ENCODE measurements around the gene WNT2B. TPM values are rescaled to one million over a fixed set of nuclear protein-coding genes. Genes with fewer than 3 reads are reported as not detected.
A peak's percentile ranks its signal among the peaks of the same experiment; 100 is the strongest.

Gene WNT2B
- 1 to 10 TPM; 4.3 to 5.9 TPM for total RNA-seq

DNA sequence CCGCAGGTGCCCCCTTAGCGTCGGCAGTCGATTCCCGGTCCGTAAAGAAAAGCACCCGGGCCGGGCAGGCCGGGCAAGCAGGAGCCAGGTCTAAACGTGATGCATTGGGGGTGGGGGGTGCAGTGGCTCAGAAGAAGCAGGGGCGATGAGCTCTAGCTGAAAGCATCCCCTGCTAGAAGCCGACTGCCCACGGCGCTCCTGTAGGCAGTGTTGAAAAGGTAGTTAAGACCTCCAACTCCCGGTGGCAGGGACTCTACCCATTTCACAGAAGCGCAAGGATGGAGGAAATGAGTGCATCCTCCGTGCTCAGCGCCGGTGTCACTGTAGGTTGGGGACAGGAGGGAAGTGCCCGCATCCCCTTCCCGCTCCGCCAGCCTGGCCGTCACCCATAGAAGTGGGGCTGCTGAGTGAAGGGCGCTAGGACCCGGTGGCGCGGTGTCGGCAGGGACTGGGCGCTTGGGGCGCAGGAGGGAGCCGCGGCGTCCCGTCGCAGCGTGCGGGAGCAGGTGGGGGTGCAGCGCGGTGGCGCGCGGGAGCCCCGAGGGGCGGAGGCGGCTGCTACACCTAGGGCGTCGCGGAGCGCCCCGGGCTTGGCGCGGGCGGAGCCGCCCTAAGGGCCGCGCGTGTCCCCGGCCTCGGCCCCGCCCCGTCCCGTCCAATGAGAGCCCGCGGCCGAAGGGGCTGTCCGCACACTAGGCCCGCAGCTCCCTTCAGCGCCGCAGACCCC lies at the start of gene WNT2B:
Gene WNT2B (plus strand): TSS at position 688 of the 727 bp plus-strand sequence. CDS start 298 bp downstream, outside the sequence.
- H3K9ac ChIP-seq (ENCODE audit: low read depth in 2 of 2, low read length in 2 of 2) = peak within 1 kb of the TSS; percentile 60 to 73
- no peaks in the 10 kb centered on the region for H3K4me1 ChIP-seq
- no peaks in the 10 kb centered on the region for H3K36me3 ChIP-seq
- H3K27me3 ChIP-seq = peaks cover 23% of the 10 kb centered on the region
- TF ChIP-seq, protein P1, sequence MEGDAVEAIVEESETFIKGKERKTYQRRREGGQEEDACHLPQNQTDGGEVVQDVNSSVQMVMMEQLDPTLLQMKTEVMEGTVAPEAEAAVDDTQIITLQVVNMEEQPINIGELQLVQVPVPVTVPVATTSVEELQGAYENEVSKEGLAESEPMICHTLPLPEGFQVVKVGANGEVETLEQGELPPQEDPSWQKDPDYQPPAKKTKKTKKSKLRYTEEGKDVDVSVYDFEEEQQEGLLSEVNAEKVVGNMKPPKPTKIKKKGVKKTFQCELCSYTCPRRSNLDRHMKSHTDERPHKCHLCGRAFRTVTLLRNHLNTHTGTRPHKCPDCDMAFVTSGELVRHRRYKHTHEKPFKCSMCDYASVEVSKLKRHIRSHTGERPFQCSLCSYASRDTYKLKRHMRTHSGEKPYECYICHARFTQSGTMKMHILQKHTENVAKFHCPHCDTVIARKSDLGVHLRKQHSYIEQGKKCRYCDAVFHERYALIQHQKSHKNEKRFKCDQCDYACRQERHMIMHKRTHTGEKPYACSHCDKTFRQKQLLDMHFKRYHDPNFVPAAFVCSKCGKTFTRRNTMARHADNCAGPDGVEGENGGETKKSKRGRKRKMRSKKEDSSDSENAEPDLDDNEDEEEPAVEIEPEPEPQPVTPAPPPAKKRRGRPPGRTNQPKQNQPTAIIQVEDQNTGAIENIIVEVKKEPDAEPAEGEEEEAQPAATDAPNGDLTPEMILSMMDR (IDR thresholded peaks at IDR 0.05) = no peak
- no peaks in the 10 kb centered on the region for H3K9me3 ChIP-seq
- peak within 1 kb of the TSS; percentile 32 for H3K27ac ChIP-seq
- intact Hi-C loops (cut with DNase I) = no loop called here
- H3K4me3 ChIP-seq = peak within 1 kb of the TSS; percentile 68
- no peak for DNase-seq

DNA sequence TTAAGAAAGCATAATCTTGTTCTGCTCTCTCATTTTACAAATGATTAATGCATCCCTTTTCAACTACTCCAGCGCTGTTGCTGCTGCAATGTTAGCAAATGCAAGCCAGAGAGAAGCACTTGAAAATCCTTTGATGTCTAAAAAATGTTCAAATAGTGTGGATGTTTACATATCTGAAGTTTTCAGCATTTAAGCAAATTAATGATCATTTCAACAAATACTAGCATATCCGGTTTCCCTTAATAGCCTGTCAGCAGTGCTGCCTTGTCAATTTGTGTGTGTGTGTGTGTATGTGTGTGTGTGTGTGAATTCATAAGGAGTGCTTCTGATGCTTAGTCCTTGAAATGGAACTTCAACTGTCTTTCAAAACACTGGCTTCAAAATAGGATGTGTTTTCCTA lies 48.1 kb upstream of the WNT2B start:
- no peak for DNase-seq
- H3K27me3 ChIP-seq = no peaks in the 10 kb centered on the region
- no peak overlapping the region for H3K4me3 ChIP-seq
- H3K9me3 ChIP-seq = no peaks in the 10 kb centered on the region
- TF ChIP-seq, protein P1 (IDR thresholded peaks at IDR 0.05) = no peak
- H3K4me1 ChIP-seq = no peaks in the 10 kb centered on the region
- intact Hi-C loops (cut with DNase I) = no loop called here
- H3K27ac ChIP-seq = no peak overlapping the region
- H3K9ac ChIP-seq (ENCODE audit: low read depth in 2 of 2, low read length in 2 of 2) = no peak overlapping the region
- peaks cover 20% of the 10 kb centered on the region for H3K36me3 ChIP-seq

DNA sequence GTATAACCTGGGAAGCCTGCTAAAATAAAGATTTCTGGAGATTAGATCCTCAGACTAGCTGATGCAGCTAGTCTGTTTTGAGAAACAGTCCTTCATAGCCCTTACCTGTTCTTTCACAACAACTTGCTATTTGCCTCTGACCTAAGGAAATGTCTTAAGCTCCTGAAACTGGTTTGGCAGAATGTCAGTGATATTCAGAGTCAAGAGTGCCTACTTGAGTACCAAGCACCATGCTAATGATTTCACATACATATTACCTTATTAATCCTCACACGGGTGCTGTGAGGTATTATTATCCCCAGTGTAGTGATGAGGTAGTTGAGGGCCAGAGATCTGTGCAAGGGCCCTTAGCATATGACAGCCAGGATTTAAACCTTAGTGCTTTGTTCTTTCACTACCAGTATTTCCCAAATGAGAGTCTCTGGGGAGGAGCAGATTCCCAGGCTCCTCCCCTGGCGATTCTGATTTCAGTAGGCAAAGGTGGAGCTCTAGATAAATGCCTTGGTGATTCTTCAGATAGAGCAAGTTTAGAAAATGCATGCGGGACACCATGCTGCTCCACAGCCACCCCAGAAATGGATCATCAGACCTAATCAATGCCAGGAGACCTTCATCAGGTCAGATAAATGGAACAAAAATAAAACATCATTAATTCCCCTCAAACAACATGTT lies 47.4 kb upstream of the WNT2B start:
- H3K27ac ChIP-seq = peak overlapping the region; percentile 6
- no peak overlapping the region for H3K4me3 ChIP-seq
- no peaks in the 10 kb centered on the region for H3K4me1 ChIP-seq
- TF ChIP-seq, protein P1 (IDR thresholded peaks at IDR 0.05) = no peak
- H3K9me3 ChIP-seq = no peaks in the 10 kb centered on the region
- DNase-seq = peak; percentile 42
- H3K27me3 ChIP-seq = no peaks in the 10 kb centered on the region
- H3K36me3 ChIP-seq = peaks cover 13% of the 10 kb centered on the region
- intact Hi-C loops (cut with DNase I) = no loop called here
- no peak overlapping the region for H3K9ac ChIP-seq (ENCODE audit: low read depth in 2 of 2, low read length in 2 of 2)

DNA sequence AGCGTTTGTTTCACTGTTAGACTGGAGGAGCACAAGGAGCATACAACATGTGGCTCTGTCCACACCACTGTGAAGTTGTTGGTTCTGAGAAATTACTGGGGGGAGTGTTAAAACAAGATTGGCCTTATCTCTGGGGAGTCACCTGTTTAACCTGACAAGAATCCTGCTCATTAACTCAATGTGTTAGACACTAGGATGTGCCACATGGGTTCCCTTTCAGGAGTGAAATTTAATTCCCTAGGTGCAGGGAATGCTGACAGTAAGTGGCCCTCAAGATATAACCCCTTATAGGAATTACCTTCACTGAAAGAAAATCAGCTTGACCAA lies 45.8 kb upstream of the WNT2B start:
- DNase-seq = no peak
- Histone ChIP-seq H3K36me3 (peaks cover under 1% of the 10 kb centered on the region), H3K9me3 (no peaks in the 10 kb centered on the region), H3K4me3 (no peak overlapping the region), H3K27ac (no peak overlapping the region), H3K27me3 (no peaks in the 10 kb centered on the region), H3K9ac (ENCODE audit: low read depth in 2 of 2, low read length in 2 of 2) (no peak overlapping the region), H3K4me1 (no peaks in the 10 kb centered on the region)
- intact Hi-C loops (cut with DNase I) = no loop called here
- TF ChIP-seq, protein P1 (IDR thresholded peaks at IDR 0.05) = no peak

DNA sequence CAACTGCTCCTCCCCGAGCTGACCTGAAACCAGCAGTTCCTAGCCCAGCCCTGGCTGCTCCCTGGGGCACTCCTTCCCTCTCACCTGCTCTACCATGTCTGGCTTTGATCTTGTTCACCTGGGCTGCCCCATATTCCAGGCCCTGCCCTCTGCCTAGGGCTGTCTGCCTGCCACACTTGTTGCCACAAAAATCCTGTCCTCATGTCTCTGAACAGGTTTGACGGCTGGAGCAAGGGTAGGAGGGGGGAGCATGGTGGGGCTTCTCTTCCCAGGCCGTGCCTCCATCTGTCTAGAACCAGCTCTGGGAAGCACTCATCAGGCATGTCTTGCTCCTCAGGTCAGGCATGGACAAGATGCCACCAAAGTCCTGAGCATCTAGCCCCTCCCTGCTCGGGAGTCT lies 44.3 kb upstream of the WNT2B start:
- H3K27me3 ChIP-seq = no peaks in the 10 kb centered on the region
- intact Hi-C loops (cut with DNase I) = no loop called here
- H3K9me3 ChIP-seq = no peaks in the 10 kb centered on the region
- H3K36me3 ChIP-seq = no peaks in the 10 kb centered on the region
- TF ChIP-seq, protein P1 (IDR thresholded peaks at IDR 0.05) = no peak
- H3K27ac ChIP-seq = no peak overlapping the region
- peak; percentile 45 for DNase-seq
- no peaks in the 10 kb centered on the region for H3K4me1 ChIP-seq
- no peak overlapping the region for H3K4me3 ChIP-seq
- no peak overlapping the region for H3K9ac ChIP-seq (ENCODE audit: low read depth in 2 of 2, low read length in 2 of 2)
